Measurements from ENCODE around the gene PRR5L.

DNA sequence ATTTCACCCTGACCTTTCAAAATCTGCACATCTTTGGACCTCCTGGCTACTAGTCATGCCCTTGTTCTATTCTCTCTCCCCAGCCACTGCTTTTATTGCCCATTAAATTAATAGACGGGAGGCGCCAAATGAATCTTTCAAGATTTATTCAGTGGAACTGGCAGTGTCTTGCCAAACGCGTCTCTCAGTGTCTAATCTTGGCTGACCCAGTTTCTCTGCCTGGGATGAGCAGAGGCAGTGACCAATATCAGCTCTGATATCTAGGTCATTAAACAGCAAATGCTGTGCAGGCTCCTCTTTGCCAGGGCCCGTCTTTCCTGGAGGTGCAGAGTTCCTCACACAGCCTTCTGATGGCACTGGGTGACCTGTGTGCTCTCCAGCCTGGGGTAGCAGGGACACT is 140.0 kb downstream of the PRR5L start:
- TF ChIP-seq, protein P1, sequence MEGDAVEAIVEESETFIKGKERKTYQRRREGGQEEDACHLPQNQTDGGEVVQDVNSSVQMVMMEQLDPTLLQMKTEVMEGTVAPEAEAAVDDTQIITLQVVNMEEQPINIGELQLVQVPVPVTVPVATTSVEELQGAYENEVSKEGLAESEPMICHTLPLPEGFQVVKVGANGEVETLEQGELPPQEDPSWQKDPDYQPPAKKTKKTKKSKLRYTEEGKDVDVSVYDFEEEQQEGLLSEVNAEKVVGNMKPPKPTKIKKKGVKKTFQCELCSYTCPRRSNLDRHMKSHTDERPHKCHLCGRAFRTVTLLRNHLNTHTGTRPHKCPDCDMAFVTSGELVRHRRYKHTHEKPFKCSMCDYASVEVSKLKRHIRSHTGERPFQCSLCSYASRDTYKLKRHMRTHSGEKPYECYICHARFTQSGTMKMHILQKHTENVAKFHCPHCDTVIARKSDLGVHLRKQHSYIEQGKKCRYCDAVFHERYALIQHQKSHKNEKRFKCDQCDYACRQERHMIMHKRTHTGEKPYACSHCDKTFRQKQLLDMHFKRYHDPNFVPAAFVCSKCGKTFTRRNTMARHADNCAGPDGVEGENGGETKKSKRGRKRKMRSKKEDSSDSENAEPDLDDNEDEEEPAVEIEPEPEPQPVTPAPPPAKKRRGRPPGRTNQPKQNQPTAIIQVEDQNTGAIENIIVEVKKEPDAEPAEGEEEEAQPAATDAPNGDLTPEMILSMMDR (IDR thresholded peaks at IDR 0.05; ENCODE audit: poor library complexity), result no peak
- TF ChIP-seq EZH2phosphoT487 (IDR thresholded peaks at IDR 0.05; ENCODE audit: low read depth, severe bottlenecking, unreplicated experiment), result no peak
